IMR-90 (cell line): ENCODE results near the gene FRY. TPM values are rescaled to one million over a fixed set of nuclear protein-coding genes. Genes with fewer than 3 reads are reported as not detected.
A peak's percentile ranks its signal among the peaks of the same experiment; 100 is the strongest.

Source experiments
- ATAC-seq: fragments of 200-7000 bp; cut with Tn5 transposase; 2 replicates; pipeline ENCODE4 v1.9.1; 2020; ENCODE audit warnings: low read depth, mild to moderate bottlenecking, moderate library complexity
- BruUV-seq: library from RNA; stranded (reverse); fragments of 400-500 nt; replicated peaks from 2 replicates; lab custom pipeline; 2021; lab: Mats Ljungman, UMichigan
- CTCF ChIA-PET: fragments of 300-600 bp; formaldehyde crosslinking; extraction: SDS; loops from one replicate; lab custom pipeline; 2021; ENCODE audit warnings: antibody characterized with exemption; lab: Yijun Ruan, JAX
- POLR2A ChIA-PET: fragments of 300-600 bp; sonication (Branson Sonifier 250); formaldehyde crosslinking; loops from one replicate; lab custom pipeline; 2022; ENCODE audit warnings: antibody characterized with exemption; ENCODE audit not compliant: unreplicated experiment; lab: Charles Lee
- DNase-seq: peaks from one replicate; pipeline ENCODE4 v3.0.0; 2013
- H2AFZ ChIP-seq: replicated peaks from 2 replicates; pipeline ENCODE3; 2013; ENCODE audit warnings: low read length, mild to moderate bottlenecking; ENCODE audit not compliant: poor library complexity
- H2AK5ac ChIP-seq: 2 replicates; pipeline ENCODE4 v1.6.1; 2013; ENCODE audit warnings: low read depth, low read length, inconsistent platforms
- H2AK9ac ChIP-seq: replicated peaks from 2 replicates; pipeline ENCODE3; 2013; ENCODE audit warnings: mild to moderate bottlenecking, low read depth, low read length, moderate library complexity; ENCODE audit not compliant: poor library complexity
- H2BK120ac ChIP-seq: 2 replicates; pipeline ENCODE4 v1.6.1; 2013; ENCODE audit warnings: low read depth, low read length, inconsistent platforms
- H2BK15ac ChIP-seq: 3 replicates; pipeline ENCODE4 v1.6.1; 2013; ENCODE audit warnings: low read depth, low read length, inconsistent platforms
- H2BK20ac ChIP-seq: 2 replicates; pipeline ENCODE4 v1.6.1; 2013; ENCODE audit warnings: low read depth, mild to moderate bottlenecking, inconsistent platforms, low read length, moderate library complexity
- H2BK5ac ChIP-seq: 2 replicates; pipeline ENCODE4 v1.6.1; 2013; ENCODE audit warnings: mild to moderate bottlenecking, low read depth, low read length, inconsistent platforms; ENCODE audit not compliant: poor library complexity, severe bottlenecking
- H3K14ac ChIP-seq: replicated peaks from 2 replicates; pipeline ENCODE4 v1.6.1; 2013; ENCODE audit warnings: low read depth, low read length, inconsistent platforms
- H3K18ac ChIP-seq: 2 replicates; pipeline ENCODE4 v1.6.1; 2013; ENCODE audit warnings: low read depth, low read length, control low read depth
- H3K23ac ChIP-seq: 2 replicates; pipeline ENCODE4 v1.6.1; 2013; ENCODE audit warnings: low read depth, low read length, inconsistent platforms
- H3K27ac ChIP-seq: 2 replicates; pipeline ENCODE4 v1.5.1; 2013; ENCODE audit warnings: mild to moderate bottlenecking, control low read depth, low read length; ENCODE audit not compliant: insufficient read depth
- H3K27me3 ChIP-seq: 2 replicates; pipeline ENCODE4 v1.6.1; 2013; ENCODE audit warnings: low read length; ENCODE audit not compliant: control insufficient read depth, insufficient read depth
- H3K36me3 ChIP-seq: 2 replicates; pipeline ENCODE4 v1.6.1; 2013; ENCODE audit warnings: low read length, mixed read lengths; ENCODE audit not compliant: control insufficient read depth, insufficient read depth
- H3K4ac ChIP-seq: 2 replicates; pipeline ENCODE4 v1.6.1; 2013; ENCODE audit warnings: low read depth, low read length, inconsistent platforms
- H3K4me1 ChIP-seq: 2 replicates; pipeline ENCODE4 v1.6.1; 2013; ENCODE audit warnings: low read length, mixed read lengths; ENCODE audit not compliant: control insufficient read depth, insufficient read depth
- H3K4me2 ChIP-seq: 2 replicates; pipeline ENCODE4 v1.6.1; 2013; ENCODE audit warnings: low read depth, mild to moderate bottlenecking, control low read depth, low read length, moderate library complexity
- H3K4me3 ChIP-seq: 2 replicates; pipeline ENCODE4 v1.5.1; 2013; ENCODE audit warnings: low read depth, mild to moderate bottlenecking, control low read depth, low read length, moderate library complexity; ENCODE audit not compliant: insufficient read depth
- H3K56ac ChIP-seq: 2 replicates; pipeline ENCODE4 v1.6.1; 2013; ENCODE audit warnings: low read length, inconsistent platforms; ENCODE audit not compliant: insufficient read depth; ENCODE audit errors: extremely low read depth
- H3K79me1 ChIP-seq, 2 experiments: 2 replicates each; pipeline ENCODE4 v1.6.1; 2013; ENCODE audit warnings: low read length in 2 of 2, inconsistent platforms in 1 of 2, low read depth in 1 of 2
- H3K9ac ChIP-seq: 2 replicates; pipeline ENCODE4 v1.6.1; 2013; ENCODE audit warnings: low read depth, low read length, control low read depth
- H3K9me1 ChIP-seq: 2 replicates; pipeline ENCODE4 v1.6.1; 2013; ENCODE audit warnings: low read length, inconsistent platforms; ENCODE audit not compliant: insufficient read depth
- H3K9me3 ChIP-seq: 2 replicates; pipeline ENCODE4 v1.6.1; 2013; ENCODE audit warnings: low read length; ENCODE audit not compliant: control insufficient read depth, insufficient read depth
- H4K20me1 ChIP-seq: 2 replicates; pipeline ENCODE4 v1.6.1; 2013; ENCODE audit warnings: low read length, inconsistent platforms; ENCODE audit not compliant: insufficient read depth
- H4K5ac ChIP-seq: 2 replicates; pipeline ENCODE4 v1.6.1; 2013; ENCODE audit warnings: mild to moderate bottlenecking, low read depth, low read length, control low read depth
- H4K8ac ChIP-seq, 2 experiments: 2 replicates each; pipeline ENCODE4 v1.6.1; 2013; ENCODE audit warnings: low read depth in 2 of 2, low read length in 2 of 2, control low read depth in 1 of 2, inconsistent platforms in 1 of 2
- H4K91ac ChIP-seq: 2 replicates; pipeline ENCODE4 v1.6.1; 2013; ENCODE audit warnings: low read depth, low read length, inconsistent platforms; ENCODE audit not compliant: insufficient read depth
- CEBPB ChIP-seq: IDR thresholded peaks from 2 replicates; pipeline ENCODE4 v1.6.1; 2012; ENCODE audit warnings: low read depth, low read length, improper control_type of control experiment
- CHD1 ChIP-seq: IDR thresholded peaks from 2 replicates; pipeline ENCODE4 v1.6.1; 2012; ENCODE audit warnings: low read depth, low read length, improper control_type of control experiment
- MXI1 ChIP-seq: IDR thresholded peaks from 2 replicates; pipeline ENCODE4 v1.6.1; 2012; ENCODE audit warnings: low read depth, mild to moderate bottlenecking, low read length, moderate library complexity, borderline replicate concordance
- POLR2A ChIP-seq: IDR thresholded peaks from 2 replicates; pipeline ENCODE4 v1.6.1; 2012; ENCODE audit warnings: mild to moderate bottlenecking, low read depth, low read length
- RAD21 ChIP-seq: IDR thresholded peaks from 2 replicates; pipeline ENCODE4 v1.6.1; 2012; ENCODE audit warnings: low read length, improper control_type of control experiment
- RFX5 ChIP-seq: IDR thresholded peaks from 2 replicates; pipeline ENCODE4 v1.8.0; 2012; ENCODE audit warnings: low read depth, mild to moderate bottlenecking, low read length, moderate library complexity
- WGBS, 2 experiments: methylation state at CpG; one replicate each; pipeline versions ENCODE4 v1.1.5 to v1.1.7; 2013; ENCODE audit warnings: missing lambda C conversion rate in 2 of 2; ENCODE audit not compliant: insufficient read length in 1 of 2; ENCODE audit errors: extremely low coverage in 2 of 2; 5-methylcytosine and 5-hydroxymethylcytosine counted together
- dilution Hi-C: fragments of 300-500 bp; cut with HindIII; formaldehyde crosslinking; loops from one replicate; pipeline ENCODE4 v1.14.3; 2018; ENCODE audit warnings: low sequenced_read_pairs; ENCODE audit not compliant: unreplicated experiment
- in situ Hi-C: fragments of 300-500 bp; cut with MboI; formaldehyde crosslinking; loops from 3 replicates; pipeline ENCODE4 v1.14.3; 2019; ENCODE audit warnings: low sequenced_read_pairs, inconsistent platforms, mixed read lengths
- intact Hi-C: fragments of 100-400 bp; cut with micrococcal nuclease; formaldehyde crosslinking; loops from 2 replicates; pipeline ENCODE4 v1.10.0; 2022
- polyA plus RNA-seq, 3 experiments: library from polyadenylated mRNA; depleted of rRNA; stranded (reverse); fragments of >200 nt; gene quantifications; 2 replicates each; pipeline ENCODE4 v1.2.3, GENCODE V29; 2012; ENCODE audit warnings: low replicate concordance in 1 of 3
- total RNA-seq: library from RNA; depleted of rRNA; stranded (reverse); fragments of >200 nt; gene quantifications from 2 replicates; pipeline ENCODE4 v1.2.3, GENCODE V29; 2012
- TF ChIP-seq, protein P1 (sequence below): conservative IDR thresholded peaks from 2 replicates; pipeline ENCODE4 v1.5.1; 2012; ENCODE audit warnings: mild to moderate bottlenecking, low read depth, low read length, improper control_type of control experiment

FRY gene
- total and polyA plus RNA-seq, 2 of the 4 experiments (the other 2 are of a cell fraction), result 3.0 to 4.8 TPM

GRCh38 chr13:32216281-32216680 lies 184.7 kb downstream of the FRY start:
- Histone ChIP-seq H3K36me3 (peaks cover 5% of the 10 kb centered on the region; the same call in 1 of the 2 replicates), H4K8ac (0 out of 4 replicates have a peak overlapping the region, but pooled peaks of 1 of the 2 experiments have one; percentile 20), H3K4me2 (no peak overlapping the region), H2BK20ac (peak overlapping the region; percentile 9; the same call in 1 of the 2 replicates), H3K27ac (no peak overlapping the region), H3K23ac (no peak overlapping the region), H3K9me3 (no peaks in the 10 kb centered on the region), H3K9me1 (peaks cover 8% of the 10 kb centered on the region), H4K5ac (no peak overlapping the region), H3K14ac (no peak overlapping the region), H2AK9ac (no peak overlapping the region), H2BK15ac (0 out of 3 replicates have a peak overlapping the region, but pooled peaks have one; percentile 35), H3K4me3 (no peak overlapping the region), H2AFZ (no peak overlapping the region), H2AK5ac (no peak overlapping the region), H2BK120ac (peak overlapping the region; percentile 9; the same call in 1 of the 2 replicates), H3K4ac (peak overlapping the region; percentile 15; the same call in 1 of the 2 replicates), H3K9ac (no peak overlapping the region), H3K27me3 (no peaks in the 10 kb centered on the region), H3K56ac (no peak overlapping the region), H3K18ac (no peak overlapping the region), H4K91ac (0 out of 2 replicates have a peak overlapping the region, but pooled peaks have one; percentile 34), H4K20me1 (no peaks in the 10 kb centered on the region; the same call in 1 of the 2 replicates), H2BK5ac (no peak overlapping the region), H3K4me1 (peaks cover 13% of the 10 kb centered on the region), H3K79me1 (peaks cover 0 to 11% of the 10 kb centered on the region in 2 experiments; a peak in 1 of 4 replicates)
- TF ChIP-seq CEBPB (no peak), MXI1 (no peak), RAD21 (no peak), CHD1 (no peak), POLR2A (no peak), RFX5 (no peak)
- TF ChIP-seq, protein P1, sequence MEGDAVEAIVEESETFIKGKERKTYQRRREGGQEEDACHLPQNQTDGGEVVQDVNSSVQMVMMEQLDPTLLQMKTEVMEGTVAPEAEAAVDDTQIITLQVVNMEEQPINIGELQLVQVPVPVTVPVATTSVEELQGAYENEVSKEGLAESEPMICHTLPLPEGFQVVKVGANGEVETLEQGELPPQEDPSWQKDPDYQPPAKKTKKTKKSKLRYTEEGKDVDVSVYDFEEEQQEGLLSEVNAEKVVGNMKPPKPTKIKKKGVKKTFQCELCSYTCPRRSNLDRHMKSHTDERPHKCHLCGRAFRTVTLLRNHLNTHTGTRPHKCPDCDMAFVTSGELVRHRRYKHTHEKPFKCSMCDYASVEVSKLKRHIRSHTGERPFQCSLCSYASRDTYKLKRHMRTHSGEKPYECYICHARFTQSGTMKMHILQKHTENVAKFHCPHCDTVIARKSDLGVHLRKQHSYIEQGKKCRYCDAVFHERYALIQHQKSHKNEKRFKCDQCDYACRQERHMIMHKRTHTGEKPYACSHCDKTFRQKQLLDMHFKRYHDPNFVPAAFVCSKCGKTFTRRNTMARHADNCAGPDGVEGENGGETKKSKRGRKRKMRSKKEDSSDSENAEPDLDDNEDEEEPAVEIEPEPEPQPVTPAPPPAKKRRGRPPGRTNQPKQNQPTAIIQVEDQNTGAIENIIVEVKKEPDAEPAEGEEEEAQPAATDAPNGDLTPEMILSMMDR, result no peak
- intact Hi-C loops, result no loop called here
- ATAC-seq (no peak), DNase-seq (no peak)
- ChIA-PET POLR2A (no interaction called here), CTCF (interaction anchor here (1.5 kb wide), 1 partner anchor 29 kb away, joined by 3 read pairs; no protein-coding TSS in a partner anchor)
- BruUV-seq, result no TSS peak
- in situ Hi-C loops, result no loop called here
- dilution Hi-C loops, result no loop called here
- 75% methylated on average over 4 of the region's 5 CpGs; no CpG with 5 or more reads in 1 of the 2 experiments for WGBS, 2 experiments
